KMS-11 (cell line): ENCODE measurements around the gene TRIP13.

Experiments used
- H2AFZ ChIP-seq: fragments of 200-600 bp; sonication (generic); 2 replicates; pipeline ENCODE4 v1.6.1; 2016; ENCODE audit warnings: antibody characterized with exemption, mixed run types, low read depth
- H3K27ac ChIP-seq: fragments of 200-600 bp; sonication (generic); 2 replicates; pipeline ENCODE4 v1.6.1; 2016; ENCODE audit warnings: mild to moderate bottlenecking, mixed run types
- H3K27me3 ChIP-seq: fragments of 200-600 bp; sonication (generic); 2 replicates; pipeline ENCODE4 v1.6.1; 2017; ENCODE audit warnings: mild to moderate bottlenecking, low read depth, mixed run types, moderate library complexity; ENCODE audit not compliant: insufficient read depth
- H3K36me3 ChIP-seq: fragments of 200-600 bp; sonication (generic); 2 replicates; pipeline ENCODE4 v1.6.1; 2017; ENCODE audit warnings: mild to moderate bottlenecking, mixed run types; ENCODE audit not compliant: insufficient read depth
- H3K4me1 ChIP-seq: fragments of 200-600 bp; sonication (generic); 2 replicates; pipeline ENCODE4 v1.6.1; 2016; ENCODE audit warnings: mild to moderate bottlenecking, low read depth, mixed run types; ENCODE audit not compliant: poor library complexity, severe bottlenecking
- H3K4me2 ChIP-seq: fragments of 200-600 bp; sonication (generic); 2 replicates; pipeline ENCODE4 v1.7.0; 2016; ENCODE audit warnings: mild to moderate bottlenecking, mixed run types
- H3K4me3 ChIP-seq: fragments of 200-600 bp; sonication (generic); IDR thresholded peaks from 2 replicates; pipeline ENCODE4 v1.6.1; 2017; ENCODE audit warnings: low read depth, low read length, mixed read lengths; ENCODE audit not compliant: insufficient read depth
- H3K79me2 ChIP-seq: fragments of 200-600 bp; sonication (generic); 2 replicates; pipeline ENCODE4 v1.6.1; 2016; ENCODE audit warnings: low read depth, mixed run types; ENCODE audit not compliant: insufficient read depth
- H3K9ac ChIP-seq: fragments of 200-600 bp; sonication (generic); 2 replicates; pipeline ENCODE4 v1.6.1; 2016; ENCODE audit warnings: mild to moderate bottlenecking, mixed run types
- H4K20me1 ChIP-seq: fragments of 200-600 bp; sonication (generic); 2 replicates; pipeline ENCODE4 v1.6.1; 2016; ENCODE audit warnings: mild to moderate bottlenecking, mixed run types; ENCODE audit not compliant: insufficient read depth
- TF ChIP-seq, protein P1 (sequence below): fragments of 200-600 bp; sonication (generic); conservative IDR thresholded peaks from 2 replicates; pipeline ENCODE4 v1.6.1; 2017; ENCODE audit warnings: low read depth, mild to moderate bottlenecking, antibody characterized with exemption, low read length, moderate library complexity, mixed read lengths

TRIP13 gene

DNA sequence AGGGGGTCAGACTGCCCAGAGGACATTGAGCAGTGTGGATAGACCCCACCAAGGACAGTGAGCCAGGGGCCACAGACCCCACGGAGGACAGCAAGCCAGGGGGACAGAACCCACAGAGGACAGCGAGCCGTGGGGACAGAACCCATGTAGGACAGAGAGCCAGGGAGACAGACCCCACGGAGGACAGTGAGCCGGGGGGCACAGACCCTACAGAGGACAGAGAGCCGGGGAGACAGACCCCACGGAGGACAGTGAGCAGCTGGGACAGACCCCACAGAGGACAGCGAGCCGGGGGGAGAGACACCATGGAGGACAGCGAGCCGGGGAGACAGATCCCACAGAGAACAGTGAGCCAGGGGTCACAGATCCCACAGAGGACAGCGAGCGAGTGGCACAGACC lies 38.5 kb upstream of the TRIP13 start:
- no peak overlapping the region for H3K4me2 ChIP-seq
- no peaks in the 10 kb centered on the region for H3K4me1 ChIP-seq
- H3K36me3 ChIP-seq = no peaks in the 10 kb centered on the region
- H3K79me2 ChIP-seq = no peaks in the 10 kb centered on the region
- H3K9ac ChIP-seq = no peak overlapping the region
- H3K27me3 ChIP-seq = peaks cover 17% of the 10 kb centered on the region
- H4K20me1 ChIP-seq = no peaks in the 10 kb centered on the region
- H3K27ac ChIP-seq = no peak overlapping the region
- no peak overlapping the region for H3K4me3 ChIP-seq
- H2AFZ ChIP-seq = no peak overlapping the region
- TF ChIP-seq, protein P1, sequence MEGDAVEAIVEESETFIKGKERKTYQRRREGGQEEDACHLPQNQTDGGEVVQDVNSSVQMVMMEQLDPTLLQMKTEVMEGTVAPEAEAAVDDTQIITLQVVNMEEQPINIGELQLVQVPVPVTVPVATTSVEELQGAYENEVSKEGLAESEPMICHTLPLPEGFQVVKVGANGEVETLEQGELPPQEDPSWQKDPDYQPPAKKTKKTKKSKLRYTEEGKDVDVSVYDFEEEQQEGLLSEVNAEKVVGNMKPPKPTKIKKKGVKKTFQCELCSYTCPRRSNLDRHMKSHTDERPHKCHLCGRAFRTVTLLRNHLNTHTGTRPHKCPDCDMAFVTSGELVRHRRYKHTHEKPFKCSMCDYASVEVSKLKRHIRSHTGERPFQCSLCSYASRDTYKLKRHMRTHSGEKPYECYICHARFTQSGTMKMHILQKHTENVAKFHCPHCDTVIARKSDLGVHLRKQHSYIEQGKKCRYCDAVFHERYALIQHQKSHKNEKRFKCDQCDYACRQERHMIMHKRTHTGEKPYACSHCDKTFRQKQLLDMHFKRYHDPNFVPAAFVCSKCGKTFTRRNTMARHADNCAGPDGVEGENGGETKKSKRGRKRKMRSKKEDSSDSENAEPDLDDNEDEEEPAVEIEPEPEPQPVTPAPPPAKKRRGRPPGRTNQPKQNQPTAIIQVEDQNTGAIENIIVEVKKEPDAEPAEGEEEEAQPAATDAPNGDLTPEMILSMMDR = no peak

DNA sequence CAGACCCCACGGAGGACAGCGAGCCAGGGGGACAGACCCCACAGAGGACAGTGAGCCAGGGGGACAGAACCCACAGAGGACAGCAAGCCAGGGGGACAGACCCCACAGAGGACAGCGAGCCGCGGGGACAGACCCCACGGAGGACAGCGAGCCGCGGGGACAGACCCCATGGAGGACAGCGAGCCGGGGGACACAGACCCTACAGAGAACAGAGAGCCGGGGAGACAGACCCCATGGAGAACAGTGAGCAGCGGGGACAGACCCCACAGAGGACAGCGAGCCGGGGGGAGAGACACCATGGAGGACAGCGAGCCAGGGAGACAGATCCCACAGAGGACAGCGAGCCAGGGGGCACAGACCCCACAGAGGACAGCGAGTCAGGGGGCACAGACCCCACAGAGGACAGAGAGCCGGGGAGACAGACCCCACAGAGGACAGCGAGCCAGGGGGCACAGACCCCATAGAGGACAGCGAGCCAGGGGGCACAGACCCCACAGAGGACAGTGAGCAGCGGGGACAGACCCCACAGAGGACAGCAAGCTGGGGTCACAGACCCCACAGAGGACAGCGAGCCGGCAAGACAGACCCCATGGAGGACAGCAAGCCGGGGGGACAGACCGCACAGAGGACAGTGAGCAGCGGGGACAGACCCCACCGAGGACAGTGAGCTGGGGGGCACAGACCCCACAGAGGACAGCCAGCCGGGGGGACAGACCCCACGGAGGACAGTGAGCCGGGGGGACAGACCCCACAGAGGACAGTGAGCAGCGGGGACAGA lies 37.5 kb upstream of the TRIP13 start:
- Histone ChIP-seq H3K9ac (no peak overlapping the region), H3K4me1 (no peaks in the 10 kb centered on the region), H3K79me2 (no peaks in the 10 kb centered on the region), H2AFZ (no peak overlapping the region), H3K4me2 (no peak overlapping the region), H3K27ac (no peak overlapping the region), H3K36me3 (no peaks in the 10 kb centered on the region), H4K20me1 (no peaks in the 10 kb centered on the region), H3K27me3 (peaks cover 17% of the 10 kb centered on the region), H3K4me3 (no peak overlapping the region)
- TF ChIP-seq, protein P1 = no peak

DNA sequence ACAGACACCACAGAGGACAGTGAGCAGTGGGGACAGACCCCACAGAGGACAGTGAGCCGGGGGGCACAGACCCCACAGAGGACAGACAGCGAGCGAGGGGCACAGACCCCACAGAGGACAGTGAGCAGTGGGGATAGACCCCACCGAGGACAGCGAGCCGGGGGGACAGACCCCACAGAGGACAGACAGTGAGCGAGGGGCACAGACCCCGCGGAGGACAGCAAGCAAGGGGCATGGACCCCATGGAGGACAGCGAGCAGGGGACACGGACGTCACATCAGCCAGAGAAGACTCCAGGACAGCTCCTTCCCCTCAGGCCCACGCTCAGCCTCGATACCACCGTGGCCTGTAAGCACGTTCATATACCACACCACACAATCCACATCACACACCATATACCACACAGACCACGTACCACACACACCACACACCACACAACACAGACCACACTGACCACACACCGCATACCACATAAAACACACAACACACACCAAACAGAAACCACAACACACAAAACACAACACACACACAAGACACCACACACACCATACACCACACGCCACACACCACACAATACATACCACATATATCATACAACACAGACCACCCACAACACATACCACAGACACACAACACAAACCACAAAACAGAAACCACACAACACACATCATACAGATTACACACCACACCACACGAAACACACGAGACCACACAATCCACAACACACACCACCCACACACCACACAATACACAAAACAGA lies 36.7 kb upstream of the TRIP13 start:
- H3K36me3 ChIP-seq = no peaks in the 10 kb centered on the region
- H4K20me1 ChIP-seq = no peaks in the 10 kb centered on the region
- no peak overlapping the region for H2AFZ ChIP-seq
- TF ChIP-seq, protein P1 = no peak
- peaks cover 14% of the 10 kb centered on the region for H3K27me3 ChIP-seq
- no peak overlapping the region for H3K9ac ChIP-seq
- H3K79me2 ChIP-seq = no peaks in the 10 kb centered on the region
- H3K4me1 ChIP-seq = no peaks in the 10 kb centered on the region
- H3K27ac ChIP-seq = no peak overlapping the region
- no peak overlapping the region for H3K4me3 ChIP-seq
- no peak overlapping the region for H3K4me2 ChIP-seq

- no peak overlapping the region for H3K4me2 ChIP-seq
- no peak overlapping the region for H3K27ac ChIP-seq
- no peaks in the 10 kb centered on the region for H3K36me3 ChIP-seq
- no peaks in the 10 kb centered on the region for H3K4me1 ChIP-seq
- TF ChIP-seq, protein P1 = no peak
- H4K20me1 ChIP-seq = no peaks in the 10 kb centered on the region
- H3K79me2 ChIP-seq = no peaks in the 10 kb centered on the region
- H3K9ac ChIP-seq = no peak overlapping the region
- no peak overlapping the region for H2AFZ ChIP-seq
- no peak overlapping the region for H3K4me3 ChIP-seq
- H3K27me3 ChIP-seq = peaks cover 8% of the 10 kb centered on the region; the same call in 1 of the 2 replicates
Measured at GRCh38 chr5:856531-857425, 35.9 kb upstream of the TRIP13 start.
